Right ventricle myocardium superior (tissue), 1 donor: ENCODE measurements around the gene PCDHA6. TPM values are rescaled to one million over a fixed set of nuclear protein-coding genes. Genes with fewer than 3 reads are reported as not detected.
A peak's percentile ranks its signal among the peaks of the same experiment; 100 is the strongest.
"Not testable (repeated sequence)": the region's sequence is repeated elsewhere in the genome, so short reads cannot be mapped to it uniquely, and the experiment has no call there.

ENCODE experiments used
- ATAC-seq: fragments of 200-7000 bp; cut with Tn5 transposase; one replicate; pipeline ENCODE4 v1.9.1; 2020; ENCODE audit warnings: mild to moderate bottlenecking; ENCODE audit not compliant: poor library complexity
- DNase-seq: peaks from one replicate; pipeline ENCODE4 v3.0.0-alpha.2; 2020
- intact Hi-C: fragments of 100-400 bp; cut with DNase I; formaldehyde crosslinking; loops from one replicate; pipeline ENCODE4 v1.11.2; 2022
- long read RNA-seq: library from polyadenylated mRNA; unstranded; transcript quantifications from one replicate; pipeline ENCODE4 v2.0.0, GENCODE V29; 2021
- total RNA-seq: library from RNA; stranded (reverse); fragmentation: NEBNext Ultra II Directional; extraction: Animal tissue kit (Norgen Biotek cat#: 25700); gene quantifications from one replicate; pipeline ENCODE4 v1.2.1, GENCODE V29; 2021
- donor health status: DM: no; HTN: yes; CAD: no; lungs with severe emphysema.

Gene PCDHA6, protein sequence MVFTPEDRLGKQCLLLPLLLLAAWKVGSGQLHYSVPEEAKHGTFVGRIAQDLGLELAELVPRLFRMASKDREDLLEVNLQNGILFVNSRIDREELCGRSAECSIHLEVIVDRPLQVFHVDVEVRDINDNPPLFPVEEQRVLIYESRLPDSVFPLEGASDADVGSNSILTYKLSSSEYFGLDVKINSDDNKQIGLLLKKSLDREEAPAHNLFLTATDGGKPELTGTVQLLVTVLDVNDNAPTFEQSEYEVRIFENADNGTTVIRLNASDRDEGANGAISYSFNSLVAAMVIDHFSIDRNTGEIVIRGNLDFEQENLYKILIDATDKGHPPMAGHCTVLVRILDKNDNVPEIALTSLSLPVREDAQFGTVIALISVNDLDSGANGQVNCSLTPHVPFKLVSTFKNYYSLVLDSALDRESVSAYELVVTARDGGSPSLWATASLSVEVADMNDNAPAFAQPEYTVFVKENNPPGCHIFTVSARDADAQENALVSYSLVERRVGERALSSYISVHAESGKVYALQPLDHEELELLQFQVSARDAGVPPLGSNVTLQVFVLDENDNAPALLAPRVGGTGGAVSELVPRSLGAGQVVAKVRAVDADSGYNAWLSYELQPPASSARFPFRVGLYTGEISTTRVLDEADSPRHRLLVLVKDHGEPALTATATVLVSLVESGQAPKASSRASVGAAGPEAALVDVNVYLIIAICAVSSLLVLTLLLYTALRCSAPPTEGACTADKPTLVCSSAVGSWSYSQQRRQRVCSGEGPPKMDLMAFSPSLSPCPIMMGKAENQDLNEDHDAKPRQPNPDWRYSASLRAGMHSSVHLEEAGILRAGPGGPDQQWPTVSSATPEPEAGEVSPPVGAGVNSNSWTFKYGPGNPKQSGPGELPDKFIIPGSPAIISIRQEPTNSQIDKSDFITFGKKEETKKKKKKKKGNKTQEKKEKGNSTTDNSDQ
- total RNA-seq: not detected
- long read RNA-seq: 0 reads

DNA sequence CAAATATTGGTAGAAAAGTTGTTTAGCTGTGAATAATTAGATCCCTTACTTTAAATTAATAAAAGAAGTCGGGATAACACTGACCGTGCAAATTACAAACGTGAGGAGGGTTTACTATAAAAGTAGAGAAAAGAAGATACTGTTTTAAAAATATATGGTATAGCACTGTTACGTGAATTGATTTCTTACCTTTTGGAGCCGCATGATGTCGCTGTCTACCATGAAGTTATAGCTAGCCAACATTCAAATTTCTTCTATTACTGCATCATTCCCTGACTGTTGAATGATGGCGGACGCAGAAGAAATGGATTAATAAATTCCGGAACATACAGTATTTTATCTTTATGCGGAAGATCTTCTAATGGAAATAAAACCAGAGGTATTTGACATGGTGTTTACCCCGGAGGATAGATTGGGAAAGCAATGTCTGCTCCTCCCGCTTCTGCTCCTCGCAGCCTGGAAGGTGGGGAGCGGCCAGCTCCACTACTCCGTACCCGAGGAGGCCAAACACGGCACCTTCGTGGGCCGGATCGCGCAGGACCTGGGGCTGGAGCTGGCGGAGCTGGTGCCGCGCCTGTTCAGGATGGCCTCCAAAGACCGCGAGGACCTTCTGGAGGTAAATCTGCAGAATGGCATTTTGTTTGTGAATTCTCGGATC, at the start of gene PCDHA6:
PCDHA6 (plus strand) TSS at position 257 of the 658 bp plus-strand sequence; CDS start at position 389, 132 bp downstream.
- ATAC-seq: no peak
- intact Hi-C loops: no loop called here
- no peak for DNase-seq

DNA sequence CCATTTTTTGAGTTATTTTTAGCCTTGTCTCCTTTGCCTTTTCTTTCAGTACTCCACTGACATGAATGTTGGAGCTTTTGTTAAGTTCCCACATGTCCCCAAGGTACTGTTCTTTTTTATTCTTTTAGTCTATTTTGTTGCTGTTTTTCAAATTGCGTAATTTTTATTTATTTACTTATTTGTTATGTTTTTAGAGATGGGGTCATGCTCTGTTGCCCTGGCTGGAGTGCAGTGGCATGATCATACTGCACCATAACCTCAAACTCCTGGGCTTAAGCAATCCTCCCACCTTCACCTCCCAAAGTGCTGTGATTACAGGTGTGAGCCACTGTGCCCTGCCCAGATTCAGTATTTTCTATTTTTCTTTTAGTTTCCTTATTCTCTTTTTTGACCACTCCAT, 47.2 kb upstream of the PCDHA6 start:
- no peak for ATAC-seq
- no peak for DNase-seq
- intact Hi-C loops: no loop called here

DNA sequence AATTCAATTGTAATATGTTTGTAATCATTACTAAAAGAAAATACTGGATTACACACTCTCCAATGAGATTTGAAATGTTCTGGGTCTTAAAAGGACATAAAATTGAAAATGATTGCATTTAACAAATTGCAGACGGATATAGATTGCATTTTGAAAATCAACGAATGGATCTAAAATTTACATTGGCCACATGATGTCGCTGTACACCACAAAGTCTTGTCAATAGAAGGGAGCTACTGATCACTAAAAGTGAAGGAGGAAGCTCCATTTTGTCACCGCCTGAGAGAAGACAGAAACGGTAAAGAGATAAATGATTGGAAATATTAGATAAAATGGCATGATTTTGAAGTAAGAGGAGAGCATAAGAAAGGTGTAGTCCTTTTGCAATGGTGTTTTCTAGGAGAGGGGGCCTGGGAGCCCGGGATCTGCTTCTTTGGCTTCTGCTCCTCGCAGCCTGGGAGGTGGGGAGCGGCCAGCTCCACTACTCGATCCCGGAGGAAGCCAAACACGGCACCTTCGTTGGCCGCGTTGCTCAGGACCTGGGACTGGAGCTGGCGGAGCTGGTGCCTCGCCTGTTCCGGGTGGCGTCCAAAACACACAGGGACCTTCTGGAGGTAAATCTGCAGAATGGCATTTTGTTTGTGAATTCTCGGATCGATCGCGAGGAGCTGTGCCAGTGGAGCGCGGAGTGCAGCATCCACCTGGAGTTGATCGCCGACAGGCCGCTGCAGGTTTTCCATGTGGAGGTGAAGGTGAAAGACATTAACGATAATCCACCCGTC, 41.7 kb upstream of the PCDHA6 start, which contains the start of gene PCDHA1:
PCDHA1 (plus strand) TSS at position 236 of the 782 bp plus-strand sequence.
- DNase-seq: no peak
- ATAC-seq: no peak
- intact Hi-C loops: no loop called here

DNA sequence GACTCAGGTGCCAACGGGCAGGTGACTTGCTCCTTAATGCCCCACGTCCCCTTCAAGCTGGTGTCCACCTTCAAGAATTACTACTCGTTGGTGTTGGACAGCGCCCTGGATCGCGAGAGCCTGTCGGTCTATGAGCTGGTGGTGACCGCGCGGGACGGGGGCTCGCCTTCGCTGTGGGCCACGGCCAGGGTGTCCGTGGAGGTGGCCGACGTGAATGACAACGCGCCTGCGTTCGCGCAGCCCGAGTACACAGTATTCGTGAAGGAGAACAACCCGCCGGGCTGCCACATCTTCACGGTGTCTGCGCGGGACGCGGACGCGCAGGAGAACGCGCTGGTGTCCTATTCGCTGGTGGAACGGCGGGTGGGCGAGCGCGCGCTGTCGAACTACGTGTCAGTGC, 40.3 kb upstream of the PCDHA6 start:
- ATAC-seq, intact Hi-C loops, DNase-seq: not testable (repeated sequence)

DNA sequence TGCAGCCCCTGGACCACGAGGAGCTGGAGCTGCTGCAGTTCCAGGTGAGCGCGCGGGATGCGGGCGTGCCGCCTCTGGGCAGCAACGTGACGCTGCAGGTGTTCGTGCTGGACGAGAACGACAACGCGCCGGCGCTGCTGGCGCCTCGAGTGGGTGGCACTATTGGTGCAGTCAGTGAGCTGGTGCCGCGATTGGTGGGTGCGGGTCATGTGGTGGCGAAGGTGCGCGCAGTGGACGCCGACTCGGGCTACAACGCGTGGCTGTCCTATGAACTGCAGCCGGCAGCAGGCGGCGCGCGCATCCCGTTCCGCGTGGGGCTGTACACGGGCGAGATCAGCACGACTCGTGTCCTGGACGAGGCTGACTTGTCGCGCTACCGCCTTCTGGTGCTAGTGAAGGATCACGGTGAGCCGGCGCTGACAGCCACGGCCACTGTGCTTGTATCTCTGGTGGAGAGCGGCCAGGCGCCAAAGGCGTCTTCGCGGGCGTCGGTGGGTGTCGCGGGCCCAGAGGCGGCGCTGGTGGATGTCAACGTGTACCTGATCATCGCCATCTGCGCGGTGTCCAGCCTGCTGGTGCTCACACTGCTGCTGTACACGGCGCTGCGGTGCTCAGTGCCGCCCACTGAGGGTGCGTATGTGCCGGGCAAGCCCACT, 39.8 kb upstream of the PCDHA6 start:
- DNase-seq, intact Hi-C loops, ATAC-seq: not testable (repeated sequence)

DNA sequence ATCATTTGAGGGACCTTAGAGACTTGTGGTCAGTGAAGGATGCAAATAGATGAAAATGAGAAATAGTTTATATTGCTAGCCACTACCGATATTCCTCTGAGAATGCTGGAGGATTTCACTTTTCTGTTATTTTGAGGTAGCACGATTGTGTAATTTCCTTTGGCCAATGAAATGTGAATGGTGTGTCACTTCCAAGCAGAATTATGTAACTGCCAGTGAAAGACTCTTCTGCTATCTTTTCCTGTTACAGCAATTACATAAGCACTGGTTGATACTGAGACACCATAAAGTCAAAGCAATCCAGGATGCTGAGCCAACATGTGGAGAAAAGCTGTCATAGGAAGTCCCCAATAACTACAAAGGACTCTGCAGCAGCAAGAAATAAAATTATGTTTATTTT, 36.7 kb upstream of the PCDHA6 start:
- no peak for DNase-seq
- ATAC-seq: no peak
- intact Hi-C loops: no loop called here

DNA sequence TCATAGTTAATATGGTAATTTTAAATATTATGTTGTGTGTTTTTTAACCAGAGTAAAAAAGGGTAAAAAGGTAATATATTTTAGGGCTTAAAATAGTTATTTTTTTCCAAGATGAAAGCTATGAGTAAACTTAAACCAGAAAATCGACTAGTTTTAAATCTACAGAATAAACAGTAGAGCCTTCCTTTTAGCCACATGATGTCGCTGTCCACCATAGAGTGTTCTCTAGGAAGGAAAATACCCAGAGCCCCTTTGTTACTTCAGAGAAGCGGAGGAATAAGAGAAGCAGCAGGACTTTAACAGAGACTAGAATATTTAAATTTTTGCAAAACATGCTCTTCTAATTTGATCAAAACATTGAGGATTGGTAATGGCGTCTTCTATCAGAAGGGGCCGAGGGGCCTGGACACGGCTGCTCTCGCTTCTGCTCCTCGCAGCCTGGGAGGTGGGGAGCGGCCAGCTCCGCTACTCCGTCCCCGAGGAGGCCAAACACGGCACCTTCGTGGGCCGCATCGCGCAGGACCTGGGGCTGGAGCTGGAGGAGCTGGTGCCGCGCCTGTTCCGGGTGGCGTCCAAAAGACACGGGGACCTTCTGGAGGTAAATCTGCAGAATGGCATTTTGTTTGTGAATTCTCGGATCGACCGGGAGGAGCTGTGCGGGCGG, 33.0 kb upstream of the PCDHA6 start, which contains the start of gene PCDHA2:
PCDHA2 (plus strand) TSS at position 258 of the 664 bp plus-strand sequence.
- DNase-seq: no peak
- no peak for ATAC-seq
- intact Hi-C loops: no loop called here

DNA sequence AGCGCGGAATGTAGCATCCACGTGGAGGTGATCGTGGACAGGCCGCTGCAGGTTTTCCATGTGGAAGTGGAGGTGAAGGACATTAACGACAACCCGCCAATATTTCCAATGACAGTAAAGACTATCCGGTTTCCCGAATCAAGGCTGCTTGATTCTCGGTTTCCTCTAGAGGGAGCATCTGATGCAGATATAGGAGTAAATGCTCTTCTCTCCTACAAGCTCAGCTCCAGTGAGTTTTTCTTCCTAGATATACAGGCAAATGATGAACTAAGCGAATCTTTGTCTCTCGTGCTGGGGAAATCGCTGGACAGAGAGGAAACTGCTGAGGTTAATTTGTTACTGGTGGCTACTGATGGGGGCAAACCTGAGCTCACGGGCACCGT, 32.5 kb upstream of the PCDHA6 start:
- intact Hi-C loops: no loop called here
- ATAC-seq (no peak), DNase-seq (no peak)

DNA sequence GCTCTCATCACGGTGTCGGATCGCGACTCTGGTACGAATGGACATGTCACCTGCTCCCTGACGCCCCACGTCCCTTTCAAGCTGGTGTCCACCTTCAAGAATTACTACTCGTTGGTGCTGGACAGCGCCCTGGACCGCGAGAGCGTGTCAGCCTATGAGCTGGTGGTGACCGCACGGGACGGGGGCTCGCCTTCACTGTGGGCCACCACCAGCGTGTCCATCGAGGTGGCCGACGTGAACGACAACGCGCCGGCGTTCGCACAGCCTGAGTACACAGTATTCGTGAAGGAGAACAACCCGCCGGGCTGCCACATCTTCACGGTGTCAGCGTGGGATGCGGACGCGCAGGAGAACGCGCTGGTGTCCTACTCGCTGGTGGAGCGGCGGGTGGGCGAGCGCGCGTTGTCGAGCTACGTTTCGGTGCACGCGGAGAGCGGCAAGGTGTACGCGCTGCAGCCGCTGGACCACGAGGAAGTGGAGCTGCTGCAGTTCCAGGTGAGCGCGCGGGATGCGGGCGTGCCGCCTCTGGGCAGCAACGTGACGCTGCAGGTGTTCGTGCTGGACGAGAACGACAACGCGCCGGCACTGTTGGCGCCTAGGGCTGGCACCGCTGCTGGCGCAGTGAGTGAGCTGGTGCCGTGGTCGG, 31.6 kb upstream of the PCDHA6 start:
- DNase-seq: peak; percentile 39
- ATAC-seq, intact Hi-C loops: not testable (repeated sequence)

DNA sequence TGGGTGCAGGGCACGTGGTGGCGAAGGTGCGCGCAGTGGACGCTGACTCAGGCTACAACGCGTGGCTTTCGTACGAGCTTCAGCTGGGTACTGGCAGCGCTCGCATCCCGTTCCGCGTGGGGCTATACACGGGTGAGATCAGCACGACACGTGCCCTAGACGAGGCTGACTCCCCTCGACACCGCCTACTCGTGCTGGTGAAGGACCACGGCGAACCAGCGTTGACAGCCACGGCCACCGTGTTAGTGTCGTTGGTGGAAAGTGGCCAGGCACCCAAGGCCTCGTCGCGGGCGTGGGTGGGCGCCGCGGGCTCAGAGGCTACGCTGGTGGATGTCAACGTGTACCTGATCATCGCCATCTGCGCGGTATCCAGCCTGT, 31.1 kb upstream of the PCDHA6 start:
- intact Hi-C loops: no loop called here
- DNase-seq (peak; percentile 34), ATAC-seq (no peak)

DNA sequence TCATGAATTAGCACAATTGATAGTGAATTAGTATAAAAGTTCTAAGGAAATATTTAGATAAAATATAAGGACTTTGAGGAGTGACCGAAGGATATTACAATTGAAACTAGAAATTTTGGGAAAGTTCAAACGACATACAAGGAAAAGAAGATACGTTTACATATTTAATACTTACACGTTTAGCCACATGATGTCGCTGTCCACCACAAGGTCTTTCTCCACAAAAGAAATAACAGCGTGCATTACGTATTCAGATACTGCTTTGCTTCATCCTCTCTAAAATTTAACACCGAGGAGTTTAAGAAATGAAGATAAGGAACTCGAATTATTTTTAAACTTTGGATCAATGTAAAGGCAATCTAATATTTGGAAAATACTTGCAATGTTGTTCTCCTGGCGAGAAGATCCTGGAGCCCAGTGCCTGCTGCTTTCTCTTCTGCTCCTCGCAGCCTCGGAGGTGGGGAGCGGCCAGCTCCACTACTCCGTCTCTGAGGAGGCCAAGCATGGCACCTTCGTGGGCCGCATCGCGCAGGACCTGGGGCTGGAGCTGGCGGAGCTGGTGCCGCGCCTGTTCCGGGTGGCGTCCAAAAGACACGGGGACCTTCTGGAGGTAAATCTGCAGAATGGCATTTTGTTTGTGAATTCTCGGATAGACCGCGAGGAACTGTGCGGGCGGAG, 26.8 kb upstream of the PCDHA6 start, which contains the start of gene PCDHA3:
PCDHA3 (plus strand) TSS at position 242 of the 678 bp plus-strand sequence.
- intact Hi-C loops: no loop called here
- ATAC-seq: no peak
- no peak for DNase-seq

DNA sequence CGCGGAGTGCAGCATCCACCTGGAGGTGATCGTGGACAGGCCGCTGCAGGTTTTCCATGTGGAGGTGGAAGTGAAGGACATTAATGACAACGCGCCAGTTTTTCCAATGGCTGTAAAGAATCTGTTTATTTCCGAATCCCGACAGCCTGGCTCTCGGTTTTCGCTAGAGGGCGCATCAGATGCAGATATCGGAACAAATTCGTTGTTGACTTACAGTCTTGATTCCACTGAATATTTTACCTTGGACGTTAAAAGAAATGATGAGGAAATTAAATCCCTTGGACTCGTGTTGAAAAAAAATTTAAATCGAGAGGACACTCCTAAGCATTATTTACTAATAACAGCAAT, 26.3 kb upstream of the PCDHA6 start:
- intact Hi-C loops: no loop called here
- ATAC-seq (no peak), DNase-seq (no peak)

DNA sequence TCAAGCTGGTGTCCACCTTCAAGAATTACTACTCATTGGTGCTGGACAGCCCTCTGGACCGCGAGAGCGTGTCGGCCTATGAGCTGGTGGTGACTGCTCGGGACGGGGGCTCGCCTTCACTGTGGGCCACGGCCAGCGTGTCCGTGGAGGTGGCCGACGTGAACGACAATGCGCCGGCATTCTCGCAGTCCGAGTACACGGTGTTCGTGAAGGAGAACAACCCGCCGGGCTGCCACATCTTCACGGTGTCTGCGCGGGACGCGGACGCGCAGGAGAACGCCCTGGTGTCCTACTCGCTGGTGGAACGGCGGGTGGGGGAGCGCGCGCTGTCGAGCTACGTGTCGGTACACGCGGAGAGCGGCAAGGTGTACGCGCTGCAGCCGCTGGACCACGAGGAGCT, 25.4 kb upstream of the PCDHA6 start:
- ATAC-seq, DNase-seq, intact Hi-C loops: not testable (repeated sequence)

DNA sequence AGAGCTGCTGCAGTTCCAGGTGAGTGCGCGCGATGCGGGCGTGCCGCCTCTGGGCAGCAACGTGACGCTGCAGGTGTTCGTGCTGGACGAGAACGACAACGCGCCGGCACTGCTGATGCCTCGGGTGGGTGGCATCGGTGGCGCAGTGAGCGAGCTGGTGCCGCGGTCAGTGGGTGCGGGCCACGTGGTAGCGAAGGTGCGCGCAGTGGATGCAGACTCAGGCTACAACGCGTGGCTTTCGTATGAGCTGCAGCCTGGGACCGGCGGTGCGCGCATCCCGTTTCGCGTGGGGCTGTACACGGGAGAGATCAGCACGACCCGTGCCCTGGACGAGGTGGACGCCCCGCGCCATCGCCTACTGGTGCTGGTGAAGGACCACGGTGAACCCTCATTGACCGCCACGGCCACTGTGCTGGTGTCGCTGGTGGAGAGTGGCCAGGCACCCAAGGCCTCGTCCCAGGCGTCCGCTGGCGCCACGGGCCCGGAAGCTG, 24.9 kb upstream of the PCDHA6 start:
- ATAC-seq (no peak), DNase-seq (peak; percentile 38)
- intact Hi-C loops: no loop called here

DNA sequence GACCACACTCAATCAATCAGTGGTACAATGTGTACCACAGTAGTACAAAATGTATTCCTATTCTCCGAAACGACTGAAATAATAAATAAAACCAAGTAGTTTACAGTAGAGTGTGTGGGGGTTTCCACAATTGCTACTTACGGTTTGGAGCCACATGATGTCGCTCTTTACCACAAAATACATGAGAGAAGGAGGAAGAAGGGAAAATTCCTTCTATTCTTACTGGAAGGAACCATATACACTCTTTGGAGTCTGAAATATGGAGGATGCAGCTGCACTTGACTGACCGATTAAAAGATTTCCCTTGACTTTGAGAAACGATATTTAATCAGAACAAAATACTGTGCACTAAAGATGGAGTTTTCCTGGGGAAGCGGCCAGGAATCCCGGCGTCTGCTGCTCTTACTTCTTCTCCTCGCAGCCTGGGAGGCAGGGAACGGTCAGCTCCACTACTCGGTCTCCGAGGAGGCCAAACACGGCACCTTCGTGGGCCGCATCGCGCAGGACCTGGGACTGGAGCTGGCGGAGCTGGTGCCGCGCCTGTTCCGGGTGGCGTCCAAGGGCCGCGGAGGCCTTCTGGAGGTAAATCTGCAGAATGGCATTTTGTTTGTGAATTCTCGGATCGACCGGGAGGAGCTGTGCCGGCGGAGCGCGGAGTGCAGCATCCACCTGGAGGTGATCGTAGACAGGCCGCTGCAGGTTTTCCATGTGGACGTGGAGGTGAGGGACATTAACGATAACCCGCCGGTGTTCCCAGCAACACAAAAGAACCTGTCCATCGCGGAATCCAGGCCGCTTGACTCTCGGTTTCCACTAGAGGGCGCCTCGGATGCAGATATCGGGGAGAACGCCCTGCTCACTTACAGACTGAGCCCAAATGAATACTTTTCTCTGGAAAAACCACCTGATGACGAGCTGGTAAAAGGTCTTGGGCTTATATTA, 20.7 kb upstream of the PCDHA6 start, which contains the start of gene PCDHA4:
PCDHA4 (plus strand) TSS at position 235 of the 942 bp plus-strand sequence.
- ATAC-seq: peak; percentile 38
- DNase-seq: peak; percentile 45
- intact Hi-C loops: no loop called here
